Pancreas (tissue), 10 donors: Measurements from ENCODE around the gene C14orf119. TPM values are rescaled to one million over a fixed set of nuclear protein-coding genes. Genes with fewer than 3 reads are reported as not detected.
A peak's percentile ranks its signal among the peaks of the same experiment; 100 is the strongest.

ENCODE experiments used
- ATAC-seq, 4 donors: fragments of 200-7000 bp; cut with Tn5 transposase; one replicate each; pipeline versions ENCODE4 v1.8.0 to v1.9.1; 2020; ENCODE audit warnings: mild to moderate bottlenecking in 4 of 4, moderate library complexity in 4 of 4
- DNase-seq, 6 donors: peaks; one replicate each; pipeline ENCODE4 v3.0.0-alpha.2; 2020
- FAIRE-seq: peaks from 2 replicates; lab custom pipeline; 2012; peaks lifted over from hg19 to GRCh38; lab: Jason Lieb, UNC
- H3K27ac ChIP-seq, 4 donors: fragments of 200-600 bp; sonication (generic); 1 replicate in 3 of 4; 2 replicates in 1 of 4; pipeline versions ENCODE4 v1.5.0 to v1.8.0; 2020
- H3K27me3 ChIP-seq, 4 donors: fragments of 200-600 bp; one replicate each; pipeline ENCODE4 v1.8.0; 2021
- H3K36me3 ChIP-seq, 3 donors: fragments of 200-600 bp; sonication (generic) in 1 of 3; one replicate each; pipeline versions ENCODE4 v1.5.0 to v1.8.0; 2020 to 2021
- H3K4me1 ChIP-seq, 3 donors: fragments of 200-600 bp; one replicate each; pipeline ENCODE4 v1.8.0; 2021
- H3K4me3 ChIP-seq, 4 donors: fragments of 200-600 bp; sonication (generic) in 2 of 4; one replicate each; pipeline versions ENCODE4 v1.5.0 to v1.8.0; 2020 to 2021
- H3K9me3 ChIP-seq, 4 donors: fragments of 200-600 bp; one replicate each; pipeline ENCODE4 v1.8.0; 2021
- WGBS, 2 donors: extraction: QIAGEN DNeasy Blood & Tissue Kit; methylation state at CpG; one replicate each; pipeline ENCODE4 v1.1.7; 2013; 5-methylcytosine and 5-hydroxymethylcytosine counted together
- intact Hi-C, 3 donors: fragments of 100-400 bp; cut with DNase I; formaldehyde crosslinking; loops; one replicate each; pipeline versions ENCODE4 v1.11.1 to v1.14.2; 2022
- polyA plus RNA-seq, 2 donors: library from polyadenylated mRNA; stranded (reverse); fragments of 200-250 nt; gene quantifications; one replicate each; pipeline ENCODE4 v1.2.3, GENCODE V29; 2013
- total RNA-seq, 6 donors: library from RNA; stranded (reverse); fragmentation: NEBNext Ultra II Directional in 4 of 6; extraction: Animal tissue kit (Norgen Biotek cat#: 25700) in 4 of 6; gene quantifications; one replicate each; pipeline versions ENCODE4 v1.2.1 to v1.2.4, GENCODE V29; 2021 to 2023
- TF ChIP-seq, protein P1 (sequence below), 4 donors: fragments of 200-600 bp; sonication (generic) in 3 of 4; IDR thresholded peaks; one replicate each; pipeline versions ENCODE4 v1.5.0 to v1.8.0; 2021; ENCODE audit warnings: antibody characterized with exemption in 4 of 4
- donor health status: healthy with polysubstance abuse.
- donor health status: DM: no; HTN: no; CAD: no; lungs with moderate emphysema.
- donor health status: DM: no; HTN: no; CAD: no.
- donor health status: control.
- donor health status: control.
- donor health status: Bipolar disorder and iron deficiency.
- donor health status: DM: yes; HTN: yes; CAD: no.
- donor health status: DM: no; HTN: no; CAD: no.
- donor health status: DM: no; HTN: no; CAD: no.
- donor health status: DM: yes; HTN: yes; CAD: no.

Gene C14orf119
- total and polyA plus RNA-seq, 8 donors = 7.5 to 22.7 (median 13.6) TPM

DNA sequence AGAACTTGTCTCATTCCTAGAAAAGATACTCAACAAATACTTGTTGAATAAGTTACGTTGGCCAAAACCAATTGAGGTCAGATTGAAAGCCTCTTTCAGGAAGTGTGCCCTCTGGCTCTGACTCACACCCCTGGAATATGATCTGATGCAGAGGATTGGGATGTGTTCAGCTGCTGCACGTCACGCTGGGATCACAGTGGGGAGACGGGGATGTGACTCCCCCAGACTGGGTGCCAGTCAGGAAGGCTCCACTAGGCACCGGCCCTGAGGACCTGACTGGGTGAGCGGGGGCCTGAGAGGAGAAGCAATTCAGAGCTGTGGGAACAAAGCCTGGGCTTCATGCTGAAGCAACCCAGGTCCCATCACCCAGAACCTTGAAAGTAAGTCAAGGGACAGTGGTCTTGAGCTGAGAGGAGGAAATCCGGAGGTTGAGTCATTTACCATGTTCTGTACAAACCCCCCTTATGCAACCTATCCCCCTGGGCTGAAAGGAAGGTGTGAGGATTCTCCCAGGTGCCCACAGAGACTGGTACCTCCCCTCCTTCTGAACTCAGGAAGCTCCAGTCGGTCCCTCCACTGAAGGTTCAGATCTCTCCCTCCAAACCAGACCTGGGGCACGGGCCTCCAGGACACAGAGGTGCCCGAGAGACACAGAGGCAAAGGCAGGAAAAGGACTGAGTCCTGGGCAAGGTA is 19.9 kb downstream of the C14orf119 start:
- ATAC-seq (peak in 2 of 4 donors; percentile 32 to 58), DNase-seq (no peak), FAIRE-seq (no peak)
- Histone ChIP-seq H3K4me1 (no peaks in the 10 kb centered on the region), H3K27ac (no peak overlapping the region), H3K36me3 (no peaks in the 10 kb centered on the region), H3K27me3 (no peaks in the 10 kb centered on the region), H3K4me3 (no peak overlapping the region), H3K9me3 (no peaks in the 10 kb centered on the region)
- TF ChIP-seq, protein P1, sequence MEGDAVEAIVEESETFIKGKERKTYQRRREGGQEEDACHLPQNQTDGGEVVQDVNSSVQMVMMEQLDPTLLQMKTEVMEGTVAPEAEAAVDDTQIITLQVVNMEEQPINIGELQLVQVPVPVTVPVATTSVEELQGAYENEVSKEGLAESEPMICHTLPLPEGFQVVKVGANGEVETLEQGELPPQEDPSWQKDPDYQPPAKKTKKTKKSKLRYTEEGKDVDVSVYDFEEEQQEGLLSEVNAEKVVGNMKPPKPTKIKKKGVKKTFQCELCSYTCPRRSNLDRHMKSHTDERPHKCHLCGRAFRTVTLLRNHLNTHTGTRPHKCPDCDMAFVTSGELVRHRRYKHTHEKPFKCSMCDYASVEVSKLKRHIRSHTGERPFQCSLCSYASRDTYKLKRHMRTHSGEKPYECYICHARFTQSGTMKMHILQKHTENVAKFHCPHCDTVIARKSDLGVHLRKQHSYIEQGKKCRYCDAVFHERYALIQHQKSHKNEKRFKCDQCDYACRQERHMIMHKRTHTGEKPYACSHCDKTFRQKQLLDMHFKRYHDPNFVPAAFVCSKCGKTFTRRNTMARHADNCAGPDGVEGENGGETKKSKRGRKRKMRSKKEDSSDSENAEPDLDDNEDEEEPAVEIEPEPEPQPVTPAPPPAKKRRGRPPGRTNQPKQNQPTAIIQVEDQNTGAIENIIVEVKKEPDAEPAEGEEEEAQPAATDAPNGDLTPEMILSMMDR (IDR thresholded peaks at IDR 0.05) = no peak
- intact Hi-C loops = loop anchor here in 1 of 3 donors (5.0 kb wide), 1 partner anchor 72 kb away; no protein-coding TSS in a partner anchor
- 63 to 72% methylated on average over 10 of the region's 10 CpGs for WGBS, 2 donors

DNA sequence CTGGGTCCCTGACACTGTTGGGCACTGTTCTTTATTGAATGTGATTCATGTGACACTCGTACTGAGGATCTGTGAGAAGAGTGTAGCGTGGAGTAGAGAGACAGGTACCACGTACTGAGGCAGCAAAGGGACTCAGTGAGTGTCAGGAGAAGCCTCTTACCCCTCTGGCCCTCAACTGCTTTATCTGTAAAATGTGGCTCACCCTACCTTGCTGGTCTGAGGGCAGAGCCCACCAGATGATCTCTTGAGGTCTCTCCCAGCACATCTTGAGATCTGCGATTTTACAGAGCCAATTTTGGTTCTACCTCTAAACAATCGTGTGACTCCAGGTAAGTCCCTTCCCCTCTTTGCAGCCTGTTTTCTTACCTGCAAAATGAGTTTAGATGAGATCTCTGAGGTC is 20.6 kb downstream of the C14orf119 start:
- FAIRE-seq = no peak
- Histone ChIP-seq H3K9me3 (no peaks in the 10 kb centered on the region), H3K27ac (no peak overlapping the region), H3K27me3 (no peaks in the 10 kb centered on the region), H3K4me3 (no peak overlapping the region), H3K4me1 (peaks cover 0 to under 1% (median 0%) of the 10 kb centered on the region in 3 donors), H3K36me3 (no peaks in the 10 kb centered on the region)
- ATAC-seq = no peak
- no peak for DNase-seq
- 58 to 69% methylated on average over 5 of the region's 5 CpGs for WGBS, 2 donors
- TF ChIP-seq, protein P1 (IDR thresholded peaks at IDR 0.05) = no peak
- intact Hi-C loops = loop anchor here in 1 of 3 donors (5.0 kb wide), 1 partner anchor 71 kb away; no protein-coding TSS in a partner anchor

DNA sequence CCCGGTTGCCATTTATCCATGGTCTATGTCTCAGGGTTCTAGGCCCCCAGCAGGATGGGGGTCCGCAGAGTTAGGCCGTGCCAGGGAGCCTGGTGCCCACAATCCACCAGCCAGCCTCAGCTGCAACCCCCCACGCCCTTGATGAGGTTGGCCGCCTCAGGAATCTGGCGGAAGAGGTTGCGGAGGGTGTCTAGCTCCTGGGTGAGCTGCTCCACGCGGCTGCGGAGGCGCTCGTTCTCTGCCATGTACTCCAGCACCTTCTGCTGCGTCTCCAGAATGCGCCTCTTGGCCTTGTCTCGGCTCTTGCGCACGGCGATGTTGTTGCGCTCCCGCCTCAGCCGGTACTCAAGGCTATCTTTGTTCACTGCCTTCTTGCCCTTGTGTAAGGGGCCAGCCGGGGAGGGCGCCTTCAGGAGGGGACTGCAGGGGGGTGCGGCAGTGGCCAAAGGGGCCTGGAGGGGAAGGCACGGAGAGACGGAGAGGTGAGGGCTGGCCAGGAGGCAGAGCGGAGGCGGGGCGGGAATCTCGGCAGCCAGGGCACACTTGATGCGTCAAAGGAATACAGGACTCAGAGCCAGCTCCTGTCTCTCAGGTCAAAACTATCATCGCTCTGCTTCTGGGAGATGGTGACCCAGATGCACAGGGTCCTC is 22.2 kb downstream of the C14orf119 start:
- Histone ChIP-seq H3K36me3 (no peaks in the 10 kb centered on the region), H3K9me3 (no peaks in the 10 kb centered on the region), H3K27me3 (no peaks in the 10 kb centered on the region), H3K27ac (no peak overlapping the region), H3K4me3 (no peak overlapping the region), H3K4me1 (peaks cover 0 to 5% (median 4%) of the 10 kb centered on the region in 3 donors)
- 69 to 79% methylated on average over 32 of the region's 32 CpGs for WGBS, 2 donors
- TF ChIP-seq, protein P1 (IDR thresholded peaks at IDR 0.05) = no peak
- intact Hi-C loops = loop anchor here in 1 of 3 donors (5.0 kb wide), 1 partner anchor 70 kb away; no protein-coding TSS in a partner anchor
- ATAC-seq (no peak), FAIRE-seq (no peak), DNase-seq (no peak)

DNA sequence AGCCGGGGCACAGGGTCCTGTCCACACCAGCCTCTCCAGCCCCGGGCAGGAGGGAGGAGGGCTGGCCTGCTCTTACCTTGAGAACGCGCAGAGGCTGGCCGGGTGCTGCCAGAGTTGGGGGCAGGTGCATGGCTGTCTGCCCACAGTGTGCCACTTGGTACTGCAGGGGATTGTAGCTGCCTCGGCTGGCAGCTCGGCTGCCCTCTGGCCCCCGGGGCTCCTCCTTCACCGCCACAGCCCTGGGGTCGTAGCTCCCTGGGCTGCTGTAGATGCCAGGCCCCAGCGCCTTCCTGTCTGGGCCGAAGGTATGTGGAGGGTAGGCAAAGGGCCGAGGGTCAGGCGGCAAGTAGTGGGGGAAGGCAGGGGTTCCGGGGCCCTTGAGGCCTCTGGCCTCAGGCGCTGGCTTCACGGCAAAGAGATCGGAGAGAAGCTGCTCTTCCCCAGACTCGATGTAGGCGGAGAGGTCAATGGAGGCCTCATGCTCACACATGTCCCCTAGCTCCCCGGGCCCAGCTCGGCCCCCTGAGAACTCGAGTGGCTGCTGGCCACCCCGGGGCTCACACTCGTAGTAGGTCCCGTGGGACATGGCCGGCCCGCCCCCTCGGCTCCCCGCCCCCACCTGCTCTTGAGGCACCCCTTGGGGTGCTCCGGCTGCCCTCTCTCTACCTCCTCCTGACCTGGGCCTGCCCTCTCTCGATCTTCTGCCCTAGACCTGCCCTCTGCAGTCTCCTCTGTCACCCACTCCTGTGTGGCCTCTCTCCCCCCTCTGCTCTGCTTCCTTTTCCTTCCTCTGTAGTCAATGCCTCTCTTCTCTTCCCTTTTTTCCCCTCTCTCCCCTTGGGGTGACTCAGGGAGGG is 23.4 kb downstream of the C14orf119 start, which contains the start of gene CEBPE:
Gene CEBPE (minus strand): TSS at position 750 of the 857 bp plus-strand sequence. CDS start 164 bp downstream, at position 586.
- WGBS, 2 donors = 72 to 79% methylated on average over 32 of the region's 32 CpGs
- no peak within 1 kb of the TSS for H3K27ac ChIP-seq
- no peak for DNase-seq
- intact Hi-C loops = loop anchor here in 1 of 3 donors (5.0 kb wide), 1 partner anchor 69 kb away; no protein-coding TSS in a partner anchor
- no peak for ATAC-seq
- no peaks in the 10 kb centered on the region for H3K27me3 ChIP-seq
- H3K36me3 ChIP-seq = no peaks in the 10 kb centered on the region
- FAIRE-seq = no peak
- no peak within 1 kb of the TSS for H3K4me3 ChIP-seq
- peaks cover 0 to 12% (median 4%) of the 10 kb centered on the region in 3 donors for H3K4me1 ChIP-seq
- no peaks in the 10 kb centered on the region for H3K9me3 ChIP-seq
- TF ChIP-seq, protein P1 (IDR thresholded peaks at IDR 0.05) = no peak
